Stimulated activated naive B cell treated with anti-CD40 and anti-IgM and Interleukin-4, amounts not matched to agents 10 μg/mL and 1 μg/mL and 100 μg/mL, for 72 hours (primary cell): ENCODE measurements around the gene PLAGL1.

Experiments
- ATAC-seq, 2 donors: fragments of 150-1000 bp; cut with Tn5 transposase; replicated peaks; 2 replicates each; pipeline ENCODE4 v1.10.0; 2021; ENCODE audit warnings: moderate library complexity in 1 of 2
- DNase-seq: peaks from one replicate; pipeline ENCODE4 v3.0.0; 2021
- H3K27ac Mint-ChIP-seq: one replicate; pipeline ENCODE4 v1.8.0; 2022; ENCODE audit warnings: mild to moderate bottlenecking, mixed read lengths
- H3K27me3 Mint-ChIP-seq, 2 donors: one replicate each; pipeline ENCODE4 v1.8.0; 2022; ENCODE audit warnings: mixed read lengths in 2 of 2
- H3K36me3 Mint-ChIP-seq, 2 donors: one replicate each; pipeline ENCODE4 v1.8.0; 2022; ENCODE audit warnings: mixed read lengths in 2 of 2, mild to moderate bottlenecking in 1 of 2
- H3K4me1 Mint-ChIP-seq, 2 donors: one replicate each; pipeline ENCODE4 v1.8.0; 2022; ENCODE audit warnings: mixed read lengths in 2 of 2, mild to moderate bottlenecking in 1 of 2
- H3K4me3 Mint-ChIP-seq, 2 donors: one replicate each; pipeline ENCODE4 v1.8.0; 2022; ENCODE audit warnings: mild to moderate bottlenecking in 2 of 2, mixed read lengths in 2 of 2, moderate library complexity in 1 of 2
- H3K9me3 Mint-ChIP-seq, 2 donors: one replicate each; pipeline ENCODE4 v1.8.0; 2022; ENCODE audit warnings: mixed read lengths in 2 of 2, mild to moderate bottlenecking in 1 of 2

Gene PLAGL1

DNA sequence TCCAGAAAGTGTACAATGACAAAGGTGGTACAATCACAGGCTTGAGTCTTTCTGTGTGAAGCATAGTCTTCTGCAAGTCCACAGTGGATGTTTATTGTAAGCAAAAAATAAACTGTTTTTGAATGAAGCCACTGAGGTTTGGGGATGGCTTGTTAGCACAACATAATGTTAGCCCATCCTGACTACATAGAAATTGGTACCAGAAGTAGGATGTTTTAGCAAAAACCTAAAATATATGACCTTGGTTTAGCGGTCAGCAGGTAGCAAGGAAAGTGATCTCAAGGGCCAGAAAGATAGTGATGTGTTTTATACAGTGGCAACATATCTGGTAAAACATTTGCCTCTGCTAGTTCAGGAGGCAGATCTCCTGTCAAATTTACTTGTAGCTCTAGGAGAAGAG is 15.8 kb downstream of the PLAGL1 start:
- Mint-ChIP-seq H3K36me3 (peaks cover 6 to 14% of the 10 kb centered on the region in 2 donors), H3K4me1 (no peaks in the 10 kb centered on the region), H3K9me3 (peaks cover 0 to 9% of the 10 kb centered on the region in 2 donors), H3K4me3 (no peak overlapping the region), H3K27ac (no peak overlapping the region), H3K27me3 (no peaks in the 10 kb centered on the region)
- DNase-seq: no peak
- no peak for ATAC-seq

DNA sequence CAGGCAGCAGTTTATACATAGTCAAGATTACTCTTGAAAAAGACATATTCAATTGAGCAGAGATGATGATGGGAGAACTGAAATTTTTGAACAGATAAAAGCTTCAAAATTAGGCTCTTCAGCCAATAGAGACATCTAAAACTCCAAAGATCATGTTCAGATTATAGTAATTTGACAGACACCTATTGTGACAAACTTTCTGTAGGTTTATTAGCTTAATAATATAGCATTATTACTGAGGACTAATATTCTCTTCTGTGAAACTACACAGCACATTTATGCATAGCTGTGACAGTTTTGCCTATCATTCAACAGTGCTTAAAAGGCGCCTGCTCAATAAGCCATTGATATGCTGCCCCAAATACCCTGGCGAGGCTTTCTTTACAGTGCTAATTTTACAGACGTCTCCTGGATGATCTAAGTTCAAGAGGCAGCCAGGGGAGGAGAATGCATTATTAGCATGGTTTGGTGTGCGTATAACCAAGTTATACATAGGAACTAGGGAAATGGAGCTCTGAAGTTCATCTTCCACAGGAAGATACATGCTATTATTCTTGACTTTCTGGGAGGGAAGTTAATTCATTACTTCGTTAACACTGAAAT is 21.5 kb downstream of the PLAGL1 start:
- ATAC-seq (no peak), DNase-seq (no peak)
- no peaks in the 10 kb centered on the region for H3K27me3 Mint-ChIP-seq
- H3K27ac Mint-ChIP-seq: no peak overlapping the region
- H3K4me1 Mint-ChIP-seq: no peaks in the 10 kb centered on the region
- H3K36me3 Mint-ChIP-seq: peaks cover 6 to 9% of the 10 kb centered on the region in 2 donors
- peaks cover 0 to 7% of the 10 kb centered on the region in 2 donors for H3K9me3 Mint-ChIP-seq
- no peak overlapping the region for H3K4me3 Mint-ChIP-seq

DNA sequence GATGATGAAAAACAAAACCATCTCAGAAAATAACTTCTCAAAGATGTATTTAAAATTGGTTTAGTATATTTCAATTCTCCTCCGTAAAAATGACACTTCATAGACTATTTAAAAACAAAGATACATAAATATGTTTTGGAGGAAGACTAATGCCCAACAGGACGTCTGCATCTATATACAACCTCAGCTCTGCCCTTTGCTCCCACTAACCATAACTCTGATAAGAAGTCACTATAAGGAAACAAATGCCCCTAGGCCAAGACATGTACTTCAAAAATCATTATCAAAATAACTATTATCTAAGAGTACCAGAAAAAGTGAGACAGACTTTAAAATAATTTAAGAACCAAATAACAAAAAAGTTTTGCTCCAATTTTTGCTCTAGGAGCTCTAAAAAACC is 23.4 kb downstream of the PLAGL1 start:
- H3K4me3 Mint-ChIP-seq: no peak overlapping the region
- ATAC-seq (no peak), DNase-seq (no peak)
- H3K4me1 Mint-ChIP-seq: no peaks in the 10 kb centered on the region
- H3K36me3 Mint-ChIP-seq: peaks cover 3 to 5% of the 10 kb centered on the region in 2 donors
- no peaks in the 10 kb centered on the region for H3K27me3 Mint-ChIP-seq
- peaks cover 0 to 5% of the 10 kb centered on the region in 2 donors for H3K9me3 Mint-ChIP-seq
- no peak overlapping the region for H3K27ac Mint-ChIP-seq

DNA sequence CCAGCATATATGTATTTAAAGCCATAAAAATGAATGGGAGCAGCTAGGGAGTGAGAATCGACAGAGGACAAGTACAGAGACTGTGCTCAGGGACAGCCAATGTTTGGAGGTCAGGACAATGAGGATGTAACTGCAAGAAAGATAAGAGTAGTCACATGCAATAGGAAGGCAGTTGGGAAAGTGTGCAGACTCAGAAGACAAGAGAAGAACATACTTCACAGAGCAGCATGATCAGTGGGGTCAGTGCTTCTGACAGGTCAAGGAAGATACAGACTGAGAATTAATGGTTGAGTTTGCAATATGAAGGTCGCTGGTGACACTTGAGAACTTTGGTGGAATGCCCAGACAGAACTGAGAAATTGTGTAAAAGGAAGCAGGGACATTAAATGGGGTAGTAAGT is 25.1 kb downstream of the PLAGL1 start:
- Mint-ChIP-seq H3K9me3 (no peaks in the 10 kb centered on the region), H3K4me3 (no peak overlapping the region), H3K36me3 (no peaks in the 10 kb centered on the region), H3K27ac (no peak overlapping the region), H3K4me1 (peaks cover 0 to 1% of the 10 kb centered on the region in 2 donors), H3K27me3 (no peaks in the 10 kb centered on the region)
- ATAC-seq (no peak), DNase-seq (no peak)

DNA sequence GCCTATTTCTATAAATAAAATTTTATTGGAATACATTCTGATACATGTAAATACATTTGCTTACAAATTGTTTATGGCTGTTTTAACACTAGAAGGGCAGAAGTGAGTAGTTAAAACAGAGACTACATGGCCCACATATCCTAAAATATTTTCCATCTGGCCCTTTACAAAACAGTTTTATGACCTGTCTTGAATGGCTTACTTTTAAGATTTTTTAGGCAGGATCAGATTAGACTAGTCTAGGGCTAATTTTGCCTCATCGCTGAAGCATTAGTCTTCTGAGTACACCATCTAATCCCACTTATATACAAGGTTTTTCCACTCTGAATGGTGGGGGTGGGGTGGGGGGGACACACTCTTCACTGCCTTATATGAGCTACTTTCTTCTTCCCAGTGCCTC is 27.1 kb downstream of the PLAGL1 start:
- Mint-ChIP-seq H3K4me1 (peaks cover 4 to 10% of the 10 kb centered on the region in 2 donors), H3K36me3 (no peaks in the 10 kb centered on the region), H3K27ac (no peak overlapping the region), H3K27me3 (no peaks in the 10 kb centered on the region), H3K4me3 (no peak overlapping the region), H3K9me3 (no peaks in the 10 kb centered on the region)
- ATAC-seq (no peak), DNase-seq (no peak)

DNA sequence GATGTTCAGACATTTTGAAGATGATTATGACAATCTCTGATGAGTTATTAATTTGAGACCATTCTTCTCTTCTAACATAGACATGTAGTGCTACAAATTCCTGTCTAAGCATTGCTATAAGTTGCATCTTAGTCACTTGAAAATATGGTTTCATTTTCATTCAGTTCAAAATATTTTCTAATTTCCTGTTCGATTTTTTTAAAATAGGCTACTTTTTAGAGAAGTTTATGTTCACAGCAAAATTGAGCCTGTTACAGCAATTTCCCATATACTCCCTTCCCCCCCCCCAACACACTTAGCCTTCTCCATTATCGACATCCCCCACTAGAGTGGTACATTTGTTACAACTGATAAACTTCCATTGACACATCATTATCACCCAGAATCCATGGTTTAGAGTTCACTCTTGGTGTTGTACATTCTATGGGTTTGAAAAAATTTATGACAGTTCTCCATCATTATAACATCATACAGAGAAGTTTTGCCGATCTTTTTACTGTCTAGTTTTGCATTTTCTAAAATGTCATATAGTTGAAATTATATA is 31.2 kb downstream of the PLAGL1 start:
- no peak for ATAC-seq
- no peak for DNase-seq
- Mint-ChIP-seq H3K4me1 (peaks cover 4 to 10% of the 10 kb centered on the region in 2 donors), H3K36me3 (peaks cover 2 to 8% of the 10 kb centered on the region in 2 donors), H3K4me3 (no peak overlapping the region), H3K9me3 (no peaks in the 10 kb centered on the region), H3K27ac (no peak overlapping the region), H3K27me3 (no peaks in the 10 kb centered on the region)

DNA sequence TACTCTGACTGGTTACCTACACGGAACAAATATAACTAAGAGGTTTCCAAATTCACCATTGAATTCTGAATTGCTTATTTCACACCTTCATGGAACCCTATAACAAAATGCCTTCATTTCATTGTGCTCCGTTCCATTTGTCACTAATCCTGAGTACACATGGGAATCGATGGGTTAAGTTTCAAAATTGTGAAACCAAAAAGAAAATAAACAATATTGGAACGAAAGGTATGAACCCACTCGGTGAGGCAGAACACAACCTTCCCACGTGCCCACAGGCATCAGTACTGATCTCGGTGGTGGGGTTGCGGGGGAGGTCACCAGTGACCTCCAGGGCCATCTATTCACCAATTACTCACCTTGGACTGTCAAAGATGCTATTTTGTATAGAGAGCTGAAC is 34.0 kb downstream of the PLAGL1 start:
- Mint-ChIP-seq H3K27me3 (no peaks in the 10 kb centered on the region), H3K9me3 (no peaks in the 10 kb centered on the region), H3K4me3 (no peak overlapping the region), H3K4me1 (peaks cover 4 to 10% of the 10 kb centered on the region in 2 donors), H3K27ac (no peak overlapping the region), H3K36me3 (peaks cover 2 to 8% of the 10 kb centered on the region in 2 donors)
- ATAC-seq (no peak), DNase-seq (no peak)

DNA sequence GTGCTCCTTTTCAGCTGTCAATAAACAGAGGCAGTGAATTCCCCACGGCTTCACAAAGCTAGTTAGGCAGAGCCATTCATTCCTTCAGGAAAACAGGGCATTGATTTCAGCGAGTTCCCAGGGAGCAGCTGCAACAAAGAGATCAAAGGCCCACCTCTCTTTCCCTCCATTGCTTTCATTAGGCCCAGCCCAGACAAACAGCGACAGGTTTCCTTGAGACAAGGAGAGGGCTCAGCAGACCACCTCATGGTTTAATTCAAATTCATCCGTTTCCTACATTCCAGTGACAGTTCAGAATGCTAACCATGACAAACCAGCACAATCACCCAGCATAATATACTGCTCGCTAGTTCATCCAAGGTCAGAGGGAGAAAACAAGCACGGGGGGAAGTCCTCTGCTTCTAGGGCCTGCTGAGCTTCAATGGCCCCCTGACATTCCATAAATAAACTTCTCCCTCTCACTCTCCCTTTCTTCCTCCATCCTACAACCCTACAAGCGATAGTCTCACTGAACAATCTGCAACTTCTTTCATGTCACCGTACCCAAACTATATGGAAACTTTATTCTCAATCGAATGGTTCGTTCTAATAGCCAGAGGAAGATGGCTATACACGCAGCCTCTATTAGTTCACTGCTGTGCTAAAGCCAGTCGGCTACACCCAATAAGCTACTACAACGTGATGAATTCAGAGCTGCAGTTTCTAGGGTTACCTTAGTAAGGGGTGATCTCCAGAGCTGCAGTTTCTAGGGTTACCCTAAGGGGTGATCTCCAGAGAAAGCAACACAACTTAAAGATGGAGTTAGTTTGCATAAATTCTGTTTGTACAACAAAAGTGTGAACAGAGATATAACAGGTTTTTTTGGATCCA is 34.7 kb downstream of the PLAGL1 start:
- Mint-ChIP-seq H3K27ac (no peak overlapping the region), H3K4me1 (peaks cover 4 to 10% of the 10 kb centered on the region in 2 donors), H3K27me3 (no peaks in the 10 kb centered on the region), H3K36me3 (peaks cover 2 to 8% of the 10 kb centered on the region in 2 donors), H3K9me3 (no peaks in the 10 kb centered on the region), H3K4me3 (no peak overlapping the region)
- DNase-seq: no peak
- ATAC-seq: no peak

DNA sequence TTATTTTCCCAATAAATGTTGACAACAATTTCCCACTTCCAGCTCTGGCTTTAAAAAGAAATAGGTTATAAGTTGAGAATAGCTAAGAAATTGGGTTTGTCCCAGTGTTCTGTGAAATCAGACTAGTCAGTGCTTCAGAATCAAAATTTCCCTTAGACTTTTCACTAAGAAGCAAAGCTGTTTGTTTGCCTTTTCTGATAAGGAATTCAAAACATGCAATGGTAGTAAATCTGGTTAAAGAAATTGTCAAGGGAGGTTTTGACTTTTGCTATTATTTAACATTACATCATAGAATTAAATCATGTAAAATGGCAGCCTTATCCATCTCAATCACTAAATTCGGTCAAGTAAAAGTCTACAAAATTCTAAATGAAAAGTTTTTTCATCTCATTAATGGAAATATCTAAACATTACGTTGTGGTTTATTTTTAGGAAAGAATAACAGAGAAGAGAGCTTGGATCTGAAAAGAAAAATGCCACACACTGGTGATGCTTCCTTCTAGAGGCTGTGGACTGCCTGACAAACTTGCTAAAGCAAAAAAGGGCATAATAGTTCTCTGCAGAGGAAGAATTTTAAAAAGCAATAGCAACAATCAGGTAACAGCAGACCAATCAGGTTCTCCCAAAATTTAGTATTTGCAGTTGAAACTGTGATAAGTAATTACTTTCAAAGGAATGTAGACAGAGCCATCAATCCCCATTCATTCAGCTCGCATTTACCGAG is 36.4 kb downstream of the PLAGL1 start:
- Mint-ChIP-seq H3K4me1 (peaks cover 0 to under 1% of the 10 kb centered on the region in 2 donors), H3K9me3 (no peaks in the 10 kb centered on the region), H3K27me3 (no peaks in the 10 kb centered on the region), H3K4me3 (no peak overlapping the region), H3K27ac (no peak overlapping the region), H3K36me3 (peaks cover 9 to 16% of the 10 kb centered on the region in 2 donors)
- ATAC-seq (no peak), DNase-seq (no peak)

DNA sequence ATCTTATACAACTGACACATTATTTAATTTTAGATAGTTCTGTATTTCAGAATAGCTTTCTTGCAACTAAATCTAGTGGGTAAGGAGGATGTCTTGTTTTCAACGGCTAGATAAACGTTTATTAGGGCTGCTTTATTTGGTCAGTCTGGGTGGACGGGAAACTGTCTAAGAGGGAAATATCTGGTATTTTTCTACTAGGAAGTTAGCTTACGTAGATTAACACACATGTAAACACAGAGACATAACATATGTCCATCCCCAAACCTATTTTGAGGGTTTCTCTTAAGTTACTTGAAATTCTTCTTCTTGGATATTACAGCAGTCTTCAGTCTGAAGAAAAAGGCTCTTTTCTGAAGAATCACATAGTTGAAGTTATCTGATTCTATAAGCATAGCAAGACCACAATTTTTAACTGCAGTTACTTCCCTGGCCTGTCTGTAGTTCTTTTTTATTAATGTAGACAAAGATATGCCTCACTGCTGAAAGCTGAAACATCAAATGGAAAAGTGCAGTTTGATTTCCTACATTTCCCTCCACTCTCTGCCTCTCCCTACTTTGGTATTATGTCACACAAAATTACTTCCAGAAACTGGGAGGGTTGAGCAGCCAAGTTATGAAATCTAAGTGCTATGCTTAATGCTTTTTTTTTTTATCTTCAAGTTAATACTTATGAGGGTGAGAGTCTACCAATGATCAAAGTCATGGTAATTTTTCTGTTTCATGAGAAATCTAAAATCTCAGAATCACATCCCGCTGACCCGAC is 37.4 kb downstream of the PLAGL1 start:
- ATAC-seq (no peak), DNase-seq (no peak)
- Mint-ChIP-seq H3K9me3 (no peaks in the 10 kb centered on the region), H3K36me3 (peaks cover 16 to 25% of the 10 kb centered on the region in 2 donors), H3K4me3 (no peak overlapping the region), H3K27me3 (no peaks in the 10 kb centered on the region), H3K27ac (no peak overlapping the region), H3K4me1 (no peaks in the 10 kb centered on the region)

DNA sequence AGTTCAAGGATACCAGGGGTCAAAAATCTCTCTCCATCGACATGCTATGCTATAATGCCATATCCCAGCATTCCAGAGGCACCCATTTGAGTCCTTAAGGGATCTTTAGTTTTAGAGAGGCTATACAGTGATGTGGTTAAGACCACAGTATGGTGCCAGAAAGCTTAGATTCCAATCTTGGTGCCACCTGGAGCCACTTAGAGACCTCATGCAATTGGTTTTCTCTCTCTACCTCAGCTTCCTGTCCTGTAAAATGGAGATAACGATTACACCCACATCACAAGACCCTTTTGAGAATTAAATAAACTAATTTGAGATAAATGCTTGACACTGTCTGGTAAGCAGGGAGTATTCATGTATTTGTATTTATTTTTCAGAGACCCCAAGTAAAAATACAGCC is 39.0 kb downstream of the PLAGL1 start:
- no peak for DNase-seq
- H3K9me3 Mint-ChIP-seq: no peaks in the 10 kb centered on the region
- H3K27ac Mint-ChIP-seq: no peak overlapping the region
- no peak for ATAC-seq
- H3K4me3 Mint-ChIP-seq: no peak overlapping the region
- no peaks in the 10 kb centered on the region for H3K4me1 Mint-ChIP-seq
- H3K27me3 Mint-ChIP-seq: no peaks in the 10 kb centered on the region
- peaks cover 26 to 38% of the 10 kb centered on the region in 2 donors for H3K36me3 Mint-ChIP-seq

DNA sequence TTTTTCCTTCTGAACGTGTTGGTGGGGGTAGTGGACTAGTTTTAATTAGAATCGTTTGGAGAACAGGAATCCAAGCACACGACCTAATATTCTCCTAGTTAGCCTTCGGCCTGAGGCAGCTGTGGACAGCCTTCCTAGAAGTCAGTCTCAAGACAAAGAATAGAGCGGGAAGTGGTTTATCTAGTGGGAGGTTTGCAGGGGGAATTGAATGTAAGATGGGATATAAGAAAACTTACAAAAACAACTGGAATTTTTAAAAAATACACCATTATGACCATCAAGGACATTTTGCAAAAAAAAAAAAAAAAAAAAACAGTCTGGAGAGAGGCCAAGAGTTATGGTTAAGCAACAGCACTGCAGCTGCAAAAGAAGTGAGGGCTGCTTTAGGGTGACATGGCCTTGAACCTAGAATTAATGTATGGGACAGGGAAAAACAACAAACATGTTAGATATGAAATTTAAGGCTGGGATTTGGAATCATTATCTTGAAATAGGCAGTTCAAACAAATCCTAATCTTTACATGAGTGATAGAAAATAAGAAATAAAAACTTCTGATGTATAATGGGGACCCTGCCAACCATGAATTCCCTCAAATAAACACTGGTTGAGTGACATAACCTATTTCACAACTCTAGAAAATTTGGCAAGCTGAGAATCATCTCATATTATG is 40.2 kb downstream of the PLAGL1 start:
- Mint-ChIP-seq H3K4me1 (no peaks in the 10 kb centered on the region), H3K4me3 (no peak overlapping the region), H3K9me3 (no peaks in the 10 kb centered on the region), H3K27me3 (no peaks in the 10 kb centered on the region), H3K27ac (no peak overlapping the region), H3K36me3 (peaks cover 35 to 42% of the 10 kb centered on the region in 2 donors)
- no peak for DNase-seq
- no peak for ATAC-seq

DNA sequence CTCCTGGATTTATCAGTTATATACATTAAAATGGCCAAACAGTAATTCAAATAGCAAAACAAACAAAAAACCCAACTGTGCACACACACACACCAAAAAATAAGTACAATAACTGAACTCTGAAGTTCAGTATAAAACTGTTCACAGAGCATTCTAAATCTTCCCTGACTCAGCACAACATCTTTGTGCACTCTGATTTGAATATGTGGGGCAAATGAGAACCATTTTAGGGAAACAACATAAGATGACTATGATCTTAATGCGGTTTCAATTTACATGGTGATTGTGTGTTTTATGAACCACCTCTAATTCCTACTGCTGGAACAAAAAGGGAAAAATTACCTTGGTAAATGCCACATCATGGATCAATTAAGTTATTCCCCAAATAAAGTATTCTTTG is 41.7 kb downstream of the PLAGL1 start:
- DNase-seq (no peak), ATAC-seq (no peak)
- no peaks in the 10 kb centered on the region for H3K4me1 Mint-ChIP-seq
- no peaks in the 10 kb centered on the region for H3K9me3 Mint-ChIP-seq
- no peak overlapping the region for H3K4me3 Mint-ChIP-seq
- H3K36me3 Mint-ChIP-seq: peaks cover 35 to 44% of the 10 kb centered on the region in 2 donors
- H3K27me3 Mint-ChIP-seq: no peaks in the 10 kb centered on the region
- no peak overlapping the region for H3K27ac Mint-ChIP-seq
